BE2C (cell line): ENCODE results near the gene ASCC3.
A peak's percentile ranks its signal among the peaks of the same experiment; 100 is the strongest.

Source experiments
- DNase-seq: peaks from one replicate; pipeline ENCODE4 v3.0.0-alpha.2; 2020
- H3K27me3 ChIP-seq: fragments of 250-450 bp; sonication (Bioruptor Pico); 2 replicates; pipeline ENCODE4 v1.5.1; 2020; ENCODE audit warnings: mild to moderate bottlenecking
- H3K36me3 ChIP-seq: fragments of 250-450 bp; sonication (Bioruptor Pico); 2 replicates; pipeline ENCODE4 v1.5.1; 2020; ENCODE audit warnings: mild to moderate bottlenecking
- H3K4me1 ChIP-seq: fragments of 250-450 bp; sonication (Bioruptor Pico); 2 replicates; pipeline ENCODE4 v1.5.1; 2020
- H3K4me3 ChIP-seq: 2 replicates; pipeline ENCODE4 v1.5.1; 2011; ENCODE audit warnings: low read depth, low read length
- H3K9me3 ChIP-seq: fragments of 250-450 bp; sonication (Bioruptor Pico); 2 replicates; pipeline ENCODE4 v1.5.1; 2020
- CTCF ChIP-seq: IDR thresholded peaks from 2 replicates; pipeline ENCODE4 v1.5.1; 2012; ENCODE audit warnings: mild to moderate bottlenecking, low read depth, low read length

Gene ASCC3

GRCh38 chr6:100686216-100686615, 194.9 kb downstream of the ASCC3 start:
- Histone ChIP-seq H3K27me3 (no peaks in the 10 kb centered on the region), H3K9me3 (no peaks in the 10 kb centered on the region), H3K4me1 (no peaks in the 10 kb centered on the region), H3K4me3 (no peak overlapping the region), H3K36me3 (no peaks in the 10 kb centered on the region)
- TF ChIP-seq CTCF: no peak
- no peak for DNase-seq

- Histone ChIP-seq H3K27me3 (no peaks in the 10 kb centered on the region), H3K4me3 (no peak overlapping the region), H3K4me1 (no peaks in the 10 kb centered on the region), H3K9me3 (no peaks in the 10 kb centered on the region), H3K36me3 (no peaks in the 10 kb centered on the region)
- TF ChIP-seq CTCF: no peak
- DNase-seq: no peak
Measured at GRCh38 chr6:100685747-100686146, 195.4 kb downstream of the ASCC3 start.

- no peaks in the 10 kb centered on the region for H3K4me1 ChIP-seq
- H3K27me3 ChIP-seq: no peaks in the 10 kb centered on the region
Measured at GRCh38 chr6:100680163-100680562, 201.0 kb downstream of the ASCC3 start.

GRCh38 chr6:100678027-100678426, 203.1 kb downstream of the ASCC3 start:
- TF ChIP-seq CTCF: peak; percentile 6; the same call in 1 of the 2 replicates
- Histone ChIP-seq H3K27me3 (no peaks in the 10 kb centered on the region), H3K4me3 (no peak overlapping the region), H3K4me1 (no peaks in the 10 kb centered on the region), H3K9me3 (no peaks in the 10 kb centered on the region), H3K36me3 (no peaks in the 10 kb centered on the region)
- no peak for DNase-seq

More at GRCh38 chr6:100680163-100680562, 201.0 kb downstream of the ASCC3 start:
- Histone ChIP-seq H3K4me3 (no peak overlapping the region), H3K9me3 (no peaks in the 10 kb centered on the region), H3K36me3 (no peaks in the 10 kb centered on the region)
- TF ChIP-seq CTCF: no peak
- no peak for DNase-seq

GRCh38 chr6:100677240-100677639, 203.9 kb downstream of the ASCC3 start:
- no peaks in the 10 kb centered on the region for H3K27me3 ChIP-seq
- H3K4me1 ChIP-seq: peaks cover 7% of the 10 kb centered on the region
- no peak for DNase-seq
- H3K4me3 ChIP-seq: no peak overlapping the region
- no peaks in the 10 kb centered on the region for H3K36me3 ChIP-seq
- H3K9me3 ChIP-seq: no peaks in the 10 kb centered on the region
- no peak for TF ChIP-seq CTCF

- peaks cover 7% of the 10 kb centered on the region for H3K4me1 ChIP-seq
- no peaks in the 10 kb centered on the region for H3K9me3 ChIP-seq
- TF ChIP-seq CTCF: no peak
- DNase-seq: no peak
- H3K27me3 ChIP-seq: no peaks in the 10 kb centered on the region
- no peak overlapping the region for H3K4me3 ChIP-seq
- H3K36me3 ChIP-seq: no peaks in the 10 kb centered on the region
Measured at GRCh38 chr6:100673641-100674040, 207.5 kb downstream of the ASCC3 start.
